Activated CD8-positive, alpha-beta memory T cell treated with anti-CD3 and anti-CD28 coated beads for 48 hours (primary cell): ENCODE results near the gene VWC2L.

Experiments
- DNase-seq, 3 experiments: peaks; one replicate each; pipeline ENCODE4 v3.0.0-alpha.2; 2020; ENCODE audit warnings: low read depth in 2 of 3, low spot score in 2 of 3

The VWC2L gene

DNA sequence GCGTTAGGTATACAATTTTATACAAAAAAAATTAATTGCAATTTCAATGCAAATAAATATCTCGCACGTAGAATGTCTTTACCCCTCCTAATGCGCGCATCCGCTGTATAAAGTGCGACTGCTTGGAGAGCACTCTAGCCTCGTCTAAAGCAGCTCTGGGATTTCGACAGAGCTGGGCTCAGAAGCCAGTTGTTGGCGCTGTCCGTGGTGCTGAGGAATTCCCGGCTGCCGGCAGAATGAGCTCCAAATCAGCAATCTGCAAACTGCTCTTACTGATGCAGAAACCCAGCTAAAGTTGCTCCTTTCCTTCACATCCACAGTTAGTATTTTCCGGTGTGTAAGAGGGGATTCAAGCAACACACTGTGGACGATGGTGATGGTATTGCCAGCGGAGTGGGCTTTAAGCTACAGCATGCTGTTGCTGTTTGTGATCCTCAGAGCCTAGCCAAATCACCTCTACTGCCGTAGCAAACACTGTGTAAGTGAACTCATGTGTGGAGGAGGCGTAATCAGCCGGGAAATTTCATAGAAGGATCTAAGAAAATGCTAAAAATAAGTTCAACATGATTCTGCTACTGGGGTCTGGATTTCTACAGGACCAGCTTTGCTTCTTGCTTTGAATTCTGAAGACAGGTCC lies at the start of gene VWC2L:
VWC2L (plus strand) TSS at position 137 of the 637 bp plus-strand sequence. CDS start 3,140 bp downstream, outside the sequence.
- DNase-seq = peak in 2 of 3 experiments; percentile 0

DNA sequence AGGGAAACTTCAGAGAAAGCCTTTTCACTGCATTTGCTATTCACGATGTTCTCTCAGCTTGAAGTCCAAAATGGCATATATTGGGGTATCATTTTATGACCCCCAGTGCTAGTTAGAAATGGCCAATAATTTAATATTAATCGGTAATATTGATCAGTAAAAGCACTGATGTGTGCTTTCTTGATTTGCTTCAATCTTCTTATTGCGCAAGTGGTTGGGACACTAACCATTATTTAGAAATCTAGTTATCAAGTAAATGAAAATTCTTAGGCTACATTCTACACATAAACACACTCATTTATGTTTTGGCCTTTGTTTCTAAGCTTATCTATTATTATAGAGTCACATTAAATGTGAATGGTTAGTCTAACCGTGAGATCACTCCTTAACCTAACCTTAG lies 49.7 kb upstream of the VWC2L start:
- DNase-seq = no peak

DNA sequence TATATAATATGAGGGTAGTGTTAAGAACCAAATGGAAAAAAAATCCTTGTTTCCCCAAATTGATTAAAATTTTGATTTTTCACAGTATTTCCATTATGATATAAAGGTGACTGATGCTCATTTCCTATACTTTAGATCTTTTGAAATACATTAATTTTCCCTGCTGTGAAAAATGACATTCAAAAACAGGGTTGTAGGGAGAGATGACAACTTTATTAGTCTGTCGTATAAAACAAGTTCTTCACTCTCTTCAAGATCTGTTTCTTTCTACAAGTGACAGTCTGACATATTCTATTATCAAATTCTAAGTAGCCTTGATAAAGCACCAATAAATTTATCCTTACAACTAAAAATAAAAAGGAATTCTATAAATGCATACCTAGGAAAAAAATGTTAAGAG lies 45.3 kb upstream of the VWC2L start:
- no peak for DNase-seq

DNA sequence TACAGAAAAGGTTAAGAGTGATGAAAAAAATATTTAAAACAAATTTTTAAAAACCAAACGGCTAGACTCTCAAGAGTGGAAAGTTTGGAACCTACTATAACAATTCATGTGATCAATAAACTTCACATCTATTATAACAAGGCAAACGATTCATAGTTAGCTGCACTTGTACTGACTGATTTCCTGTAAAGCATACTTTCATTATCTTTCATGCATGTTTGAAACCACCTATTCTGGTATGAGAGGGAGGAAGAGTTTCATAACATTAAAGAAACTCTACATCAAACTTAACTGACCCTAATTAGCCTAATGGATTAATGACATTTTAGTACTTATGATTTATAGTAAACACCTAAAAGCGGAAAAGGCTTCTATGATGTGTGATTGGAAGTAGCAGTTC lies 43.7 kb upstream of the VWC2L start:
- DNase-seq = no peak

DNA sequence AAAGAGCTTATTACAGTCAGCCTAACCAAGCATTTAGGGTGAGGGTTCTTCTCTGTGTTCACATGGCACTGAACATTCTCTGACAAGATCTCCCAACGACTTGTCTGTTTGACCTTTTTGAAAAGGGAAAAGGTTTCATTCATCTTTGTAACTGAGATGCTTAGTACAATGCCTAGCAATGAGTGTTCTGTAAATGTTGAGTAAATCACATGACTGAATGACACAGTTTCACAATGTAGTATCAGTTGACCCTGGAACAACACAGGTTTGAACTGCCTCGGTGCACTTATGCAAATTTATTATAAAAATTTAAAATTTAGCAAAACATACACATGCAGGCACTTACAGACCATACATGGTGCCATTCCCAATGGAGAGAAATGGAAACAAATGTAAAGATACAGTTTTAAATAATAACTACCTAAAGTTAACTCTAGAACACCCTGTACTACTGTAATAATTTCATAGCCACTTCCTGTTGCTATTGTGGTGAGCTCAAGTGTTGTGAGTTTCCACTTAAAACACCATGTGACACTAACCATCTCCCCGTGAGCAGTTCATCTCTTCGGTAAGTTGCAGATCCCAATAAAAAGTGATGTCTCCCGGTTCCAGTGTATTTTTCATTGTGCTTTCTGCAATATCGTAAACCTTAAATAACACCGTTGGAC lies 34.1 kb upstream of the VWC2L start:
- DNase-seq = no peak

DNA sequence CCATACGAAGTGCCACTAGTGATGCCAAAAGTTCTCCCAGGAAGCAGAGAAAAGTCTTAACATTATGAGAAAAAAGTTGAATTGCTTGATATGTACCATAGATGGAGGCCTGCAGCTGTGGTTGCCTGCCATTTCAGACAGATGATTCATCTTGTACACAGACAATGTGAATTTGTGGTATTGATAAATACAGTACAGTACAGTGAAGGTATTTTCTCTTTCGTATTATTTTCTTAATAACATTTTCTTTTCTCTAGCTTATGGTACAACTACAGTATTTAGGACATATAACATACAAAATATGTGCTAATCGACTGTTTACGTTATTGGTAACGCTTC lies 33.6 kb upstream of the VWC2L start:
- no peak for DNase-seq

DNA sequence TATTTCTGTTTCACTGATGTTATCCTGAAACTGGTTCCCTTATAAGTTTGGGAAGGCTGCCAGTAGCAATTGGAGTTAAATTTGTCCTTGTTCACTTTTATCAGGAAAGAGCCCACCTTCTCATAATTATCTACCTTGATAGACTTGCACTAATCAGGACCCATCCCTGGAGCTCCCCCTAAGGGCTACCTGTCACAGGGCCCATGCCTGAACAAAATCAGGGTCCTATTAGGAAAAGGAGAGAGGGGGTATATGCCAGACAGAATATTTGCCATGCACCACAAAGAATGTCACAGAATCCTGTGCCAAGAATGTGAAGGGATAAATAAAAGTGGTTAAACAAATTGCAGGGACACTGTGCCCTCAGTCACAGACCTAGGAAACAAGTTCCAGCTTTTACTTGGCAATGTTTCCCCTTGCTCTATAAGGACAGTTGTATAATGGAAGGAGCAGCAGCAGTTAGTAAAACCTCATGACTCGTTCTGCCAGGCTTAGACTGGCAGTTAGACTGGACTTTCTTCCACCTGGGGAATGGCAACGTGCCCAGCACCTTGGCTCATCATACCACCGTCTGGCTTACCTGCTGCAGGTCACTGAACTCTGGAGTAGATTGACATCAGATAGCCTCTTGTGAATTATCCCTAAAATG lies 32.3 kb upstream of the VWC2L start:
- DNase-seq = no peak

DNA sequence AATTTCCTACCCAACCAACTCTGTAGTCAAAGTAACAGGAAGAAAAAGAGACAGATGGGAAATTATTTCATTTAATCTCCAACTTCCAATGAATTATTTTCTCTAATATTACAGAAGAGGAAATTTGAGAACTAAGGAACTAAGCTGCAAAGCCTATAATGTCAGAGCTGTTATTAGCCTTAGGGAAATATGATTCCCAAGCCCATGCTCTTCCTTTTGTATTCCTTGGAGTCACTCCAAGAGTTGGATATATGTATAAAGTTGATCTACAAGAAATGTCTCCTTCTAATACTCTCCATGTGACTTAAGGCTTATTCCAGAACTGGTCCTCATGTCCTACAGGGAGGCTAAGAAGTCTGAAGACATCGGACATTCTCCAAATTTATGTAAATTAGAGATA lies 31.6 kb upstream of the VWC2L start:
- DNase-seq = no peak

DNA sequence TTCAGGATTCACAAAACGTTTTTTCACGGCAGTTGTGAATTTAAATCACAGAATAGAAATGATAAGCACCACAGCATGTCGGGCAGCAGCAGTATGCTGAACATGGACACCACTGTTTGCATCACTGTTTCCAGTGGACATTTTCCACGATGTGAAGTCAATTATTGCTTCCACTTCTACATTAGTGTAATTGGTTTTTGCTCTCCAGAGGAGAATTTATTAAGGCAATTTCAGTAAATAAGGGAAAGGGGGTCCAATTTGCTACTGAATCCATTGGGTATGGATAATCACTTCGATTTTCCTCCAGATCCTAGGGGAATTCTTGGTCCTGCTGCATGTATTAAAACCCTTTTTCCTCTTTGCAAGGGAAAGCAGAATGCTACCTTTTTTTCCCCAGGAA lies 30.2 kb upstream of the VWC2L start:
- no peak for DNase-seq

DNA sequence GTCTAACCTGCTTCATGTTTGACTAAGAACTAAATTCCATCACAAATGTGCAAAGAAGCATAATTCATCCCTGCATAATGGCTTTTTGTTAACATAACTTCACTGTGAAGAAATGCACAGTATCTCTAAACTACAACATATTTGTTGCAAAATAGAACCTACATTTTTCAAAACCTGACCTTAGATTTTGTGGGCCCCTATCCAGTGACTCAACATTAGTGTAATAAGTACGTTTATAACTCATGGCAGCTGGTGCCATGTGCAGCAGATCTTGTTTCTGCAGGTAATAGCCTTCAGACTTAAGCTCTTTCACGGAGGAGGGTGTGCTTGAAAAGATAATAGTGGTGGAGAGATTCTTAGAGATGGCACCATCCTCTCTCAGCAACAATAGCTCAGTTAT lies 28.6 kb upstream of the VWC2L start:
- DNase-seq = no peak

DNA sequence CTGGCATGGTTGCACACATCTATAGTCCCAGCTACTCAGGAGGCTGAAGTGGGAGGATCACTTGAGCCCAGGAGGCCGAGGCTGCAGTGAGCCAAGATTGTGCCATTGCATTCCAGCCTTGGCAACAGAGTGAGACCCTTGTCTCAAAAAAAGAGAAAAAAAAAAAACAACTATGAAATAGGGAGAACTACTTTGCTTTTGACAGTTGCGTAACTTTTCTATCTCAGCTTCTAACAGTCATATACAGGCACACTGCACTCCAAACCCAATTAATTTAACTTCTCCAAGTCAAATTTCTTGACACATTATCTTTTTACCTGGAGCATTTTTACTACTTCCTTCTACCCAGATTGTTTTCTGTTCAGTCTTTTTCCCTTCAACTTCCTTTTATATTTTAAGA lies 24.1 kb upstream of the VWC2L start:
- DNase-seq = no peak

DNA sequence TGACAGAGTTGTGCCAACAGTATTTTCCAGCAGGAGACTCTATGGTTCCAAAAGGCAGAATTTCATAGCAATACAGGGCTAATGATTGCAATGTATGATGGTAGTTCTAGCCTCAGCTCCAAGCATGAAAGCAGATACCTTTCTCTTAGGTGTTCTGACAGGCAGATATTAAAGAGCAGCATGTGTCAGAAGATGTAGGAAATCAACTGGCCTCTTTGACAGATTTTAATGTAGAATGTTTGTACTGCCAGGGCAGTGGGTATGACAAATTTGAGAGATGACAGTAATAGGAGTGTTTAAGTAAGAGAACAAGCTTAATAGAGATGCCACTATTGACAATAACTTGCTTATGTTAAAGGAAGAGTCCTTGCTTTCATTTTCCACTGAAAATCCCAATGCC lies 21.5 kb upstream of the VWC2L start:
- no peak for DNase-seq

DNA sequence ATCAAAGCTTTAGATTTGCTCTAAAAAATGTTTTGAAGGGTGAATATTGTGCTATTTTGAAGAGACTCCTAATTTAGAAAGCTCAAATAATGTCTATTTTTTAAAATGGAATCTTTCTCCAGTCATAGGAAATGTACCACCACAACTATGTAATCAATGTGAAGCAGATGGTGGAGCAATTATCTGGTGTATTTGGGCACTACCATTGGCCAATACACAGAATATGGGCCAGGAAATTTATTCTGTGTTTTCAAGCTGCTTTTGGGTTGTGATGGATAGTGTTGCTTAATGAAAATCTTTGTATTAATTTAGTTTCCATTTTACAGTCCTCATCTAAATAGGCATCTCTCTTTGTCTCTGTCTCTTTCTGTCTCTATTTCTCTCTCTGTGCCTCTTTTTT lies 17.1 kb upstream of the VWC2L start:
- DNase-seq = no peak

DNA sequence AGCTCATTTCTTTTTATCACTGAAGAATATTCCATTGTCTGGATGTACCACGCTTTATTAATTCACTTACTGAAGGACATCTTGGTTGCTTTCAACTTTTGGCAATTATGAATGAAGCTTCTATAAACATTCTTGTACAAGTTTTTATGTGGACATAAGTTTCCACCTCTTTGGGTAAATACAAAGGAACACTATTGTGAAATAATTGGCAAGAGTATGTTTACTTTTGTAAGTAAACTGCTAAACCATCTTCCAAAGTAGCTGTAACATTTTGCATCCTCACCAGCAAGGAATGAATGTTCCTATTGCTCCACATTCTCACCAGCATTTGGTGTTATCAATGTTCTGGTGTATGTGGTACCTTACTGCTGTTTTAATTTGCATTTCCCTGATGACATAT lies 15.8 kb upstream of the VWC2L start:
- no peak for DNase-seq

DNA sequence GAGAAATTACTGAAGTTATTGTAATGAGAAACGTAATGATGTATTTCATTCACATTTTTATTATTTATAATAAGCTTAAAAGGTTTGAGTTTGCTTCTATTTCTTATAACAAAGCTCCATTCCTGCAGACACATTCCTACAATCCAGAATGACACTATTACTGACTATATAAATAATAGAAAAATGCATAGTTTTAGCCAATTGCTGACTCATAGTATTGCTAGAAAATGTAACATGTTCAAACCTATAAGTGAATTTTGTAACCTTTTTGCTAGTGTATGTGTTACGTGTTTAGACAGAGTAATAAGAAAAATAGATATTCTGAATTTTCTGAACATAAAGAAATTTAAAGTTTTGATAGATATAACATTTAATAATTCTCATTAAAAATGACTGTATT lies 9.3 kb upstream of the VWC2L start:
- DNase-seq = no peak

DNA sequence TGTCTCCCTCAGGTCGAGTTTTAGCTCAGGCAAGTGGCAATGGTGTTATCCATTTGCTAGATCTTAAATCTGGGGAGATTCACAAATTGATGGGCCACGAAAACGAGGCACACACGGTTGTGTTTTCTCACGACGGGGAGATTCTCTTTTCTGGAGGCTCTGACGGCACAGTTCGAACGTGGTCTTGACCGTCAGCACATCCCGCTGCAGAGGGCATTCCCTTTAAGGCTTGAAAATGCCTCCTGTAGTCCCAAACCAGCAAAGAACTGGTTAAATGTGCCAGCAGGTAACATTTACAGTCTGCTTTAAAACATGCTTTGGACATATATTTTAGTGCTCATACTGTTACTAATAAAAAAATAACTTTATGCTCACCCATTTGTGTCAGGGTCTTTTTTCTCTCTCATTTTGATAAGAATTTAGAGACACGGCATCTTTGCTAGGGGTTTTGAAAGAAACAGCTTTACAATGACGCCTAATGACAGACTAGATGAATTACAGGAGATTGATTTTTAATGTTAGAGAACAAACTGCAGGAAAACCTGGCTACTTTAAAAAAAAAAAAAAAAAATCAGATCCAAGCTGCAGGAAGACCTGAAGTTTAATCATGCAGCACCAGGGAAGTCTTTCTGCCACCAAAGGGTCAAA lies 602 bp upstream of the VWC2L start:
- DNase-seq = no peak

DNA sequence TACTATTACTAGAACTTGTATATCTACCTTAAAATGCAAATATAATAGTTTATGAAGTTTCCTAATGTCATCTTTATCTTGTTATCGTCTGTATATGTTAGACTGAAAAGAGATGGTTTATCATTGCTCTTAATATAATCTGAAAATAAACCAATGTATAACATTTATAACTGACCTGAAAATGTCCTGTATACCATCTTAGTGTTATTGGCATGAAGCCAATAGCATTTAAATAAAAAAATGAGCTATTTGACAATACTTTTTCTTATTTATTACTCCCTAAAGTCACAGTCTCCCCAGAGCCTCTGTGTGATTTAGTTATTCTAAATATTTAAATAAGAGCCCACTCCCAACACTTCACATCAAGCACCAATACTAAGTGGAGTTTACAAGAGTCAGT lies 1.8 kb downstream of the VWC2L start:
- no peak for DNase-seq

DNA sequence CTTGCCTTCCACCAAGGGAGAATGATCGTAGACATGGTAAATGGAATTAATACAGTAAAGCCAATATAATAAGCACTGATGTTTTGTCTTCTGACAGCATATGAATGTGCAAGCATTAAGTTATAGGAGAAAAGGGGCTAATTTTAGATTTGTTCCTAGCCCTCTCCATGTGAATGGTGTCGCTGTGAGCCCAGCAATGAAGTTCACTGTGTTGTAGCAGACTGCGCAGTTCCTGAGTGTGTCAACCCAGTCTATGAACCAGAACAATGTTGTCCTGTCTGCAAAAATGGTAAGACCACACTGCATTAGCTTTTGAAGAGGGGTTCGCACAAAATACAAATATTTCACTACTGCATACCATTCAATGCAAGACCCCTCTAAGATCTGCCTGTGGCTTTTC lies 25.6 kb downstream of the VWC2L start:
- no peak for DNase-seq

DNA sequence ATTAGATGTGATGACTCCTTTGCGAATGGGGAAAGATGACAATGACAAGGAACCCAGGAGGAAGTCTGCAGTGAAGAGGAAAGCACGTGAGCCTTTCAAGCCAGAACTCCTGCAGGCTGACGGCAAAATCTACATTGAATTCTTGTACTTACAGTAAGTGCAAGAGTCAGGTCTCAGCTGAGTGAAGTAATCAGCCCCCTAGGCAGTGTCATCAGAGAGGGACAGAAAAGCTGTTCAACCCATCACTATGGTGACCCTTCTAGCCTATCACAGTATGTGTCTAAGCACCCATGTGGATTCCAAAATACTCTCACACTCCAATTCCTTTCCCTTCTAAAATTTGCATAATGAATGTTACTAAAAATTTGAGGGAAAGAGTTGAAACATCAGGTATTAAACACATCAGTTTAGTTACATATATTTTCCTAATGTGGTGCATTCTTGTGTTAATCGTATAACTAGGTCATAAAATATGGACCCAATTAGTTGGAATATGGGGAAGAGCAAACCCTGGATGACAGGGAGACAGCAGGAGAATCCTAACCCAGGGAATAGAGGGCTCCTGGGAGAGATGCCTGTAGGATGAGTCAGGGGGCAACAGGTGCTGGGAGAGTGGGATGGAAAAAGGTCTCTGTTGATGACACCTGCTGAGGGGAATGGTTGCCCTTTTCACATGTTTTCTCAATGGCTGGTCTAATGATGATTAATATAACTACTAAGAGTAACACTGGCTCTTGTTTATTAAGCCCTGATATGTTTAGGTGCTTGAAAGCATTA lies 39.5 kb downstream of the VWC2L start:
- no peak for DNase-seq

DNA sequence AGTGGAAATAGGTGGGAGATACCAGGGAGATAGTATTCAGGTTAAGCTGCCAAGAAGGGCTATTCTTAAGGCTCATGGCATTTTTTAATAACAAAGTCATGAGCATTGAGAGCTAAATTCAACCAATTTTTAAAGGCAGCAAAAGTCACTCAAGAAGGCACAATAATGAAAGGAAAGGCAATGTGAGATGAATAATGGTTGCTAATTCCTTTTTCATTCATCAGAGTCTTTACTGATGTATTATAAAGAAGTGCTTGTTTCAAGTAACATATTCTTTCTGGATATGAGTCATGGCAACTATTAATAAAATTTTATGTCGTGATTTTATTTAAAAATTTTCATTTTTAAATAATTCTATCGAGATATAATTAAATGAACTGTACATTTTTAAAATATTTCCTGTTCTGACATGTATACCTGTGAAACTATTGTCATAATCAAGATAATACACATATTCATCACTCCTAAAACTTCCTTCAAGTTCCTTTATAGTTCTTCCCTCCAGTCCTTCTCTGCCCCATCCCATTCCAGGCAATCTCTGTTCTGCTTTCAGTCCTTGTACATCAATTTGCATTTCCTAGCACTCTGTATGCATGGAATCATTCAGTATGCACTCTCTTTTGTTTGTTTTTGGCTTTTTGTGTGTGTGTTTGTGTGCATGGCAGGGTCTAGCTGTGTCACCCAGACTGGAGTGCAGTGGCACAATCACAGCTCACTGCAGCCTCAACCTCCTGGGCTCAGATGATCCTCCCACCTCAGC lies 40.8 kb downstream of the VWC2L start:
- DNase-seq = no peak
